Esophagus muscularis mucosa (tissue), 3 donors: Measurements from ENCODE around the gene MYO9B.

Experiments
- CTCF ChIP-seq, 3 experiments: fragments of 200-600 bp in 2 of 3; fragments of 450-650 bp in 1 of 3; sonication (generic) in 2 of 3; IDR thresholded peaks; one replicate each; pipeline ENCODE4 v1.5.1; 2017 to 2019; ENCODE audit warnings: antibody characterized with exemption in 3 of 3, mild to moderate bottlenecking in 2 of 3, moderate library complexity in 1 of 3
- EP300 ChIP-seq: sonication (generic); formaldehyde crosslinking; IDR thresholded peaks from one replicate; pipeline ENCODE4 v1.6.1; 2017; ENCODE audit warnings: antibody characterized with exemption

GRCh38 chr19:17235300-17235970, 159.9 kb downstream of the MYO9B start:
- TF ChIP-seq CTCF (IDR thresholded peaks at IDR 0.05): peak; percentile 56 to 66 (median 59)
- no peak for TF ChIP-seq EP300
